GM12865 (cell line): ENCODE results near the gene CACNA1C.

Experiments used
- DNase-seq: peaks from one replicate; pipeline ENCODE4 v3.0.0; 2010; ENCODE audit warnings: low read depth
- H3K4me3 ChIP-seq: 2 replicates; pipeline ENCODE4 v1.5.1; 2011; ENCODE audit warnings: mild to moderate bottlenecking, low read depth, low read length, control low read depth
- TF ChIP-seq, protein P1 (sequence below): IDR thresholded peaks from 2 replicates; pipeline ENCODE4 v1.5.1; 2011; ENCODE audit warnings: low read length, control low read depth, low read depth, inconsistent platforms; ENCODE audit not compliant: insufficient read depth; ENCODE audit errors: missing control alignments

CACNA1C gene

DNA sequence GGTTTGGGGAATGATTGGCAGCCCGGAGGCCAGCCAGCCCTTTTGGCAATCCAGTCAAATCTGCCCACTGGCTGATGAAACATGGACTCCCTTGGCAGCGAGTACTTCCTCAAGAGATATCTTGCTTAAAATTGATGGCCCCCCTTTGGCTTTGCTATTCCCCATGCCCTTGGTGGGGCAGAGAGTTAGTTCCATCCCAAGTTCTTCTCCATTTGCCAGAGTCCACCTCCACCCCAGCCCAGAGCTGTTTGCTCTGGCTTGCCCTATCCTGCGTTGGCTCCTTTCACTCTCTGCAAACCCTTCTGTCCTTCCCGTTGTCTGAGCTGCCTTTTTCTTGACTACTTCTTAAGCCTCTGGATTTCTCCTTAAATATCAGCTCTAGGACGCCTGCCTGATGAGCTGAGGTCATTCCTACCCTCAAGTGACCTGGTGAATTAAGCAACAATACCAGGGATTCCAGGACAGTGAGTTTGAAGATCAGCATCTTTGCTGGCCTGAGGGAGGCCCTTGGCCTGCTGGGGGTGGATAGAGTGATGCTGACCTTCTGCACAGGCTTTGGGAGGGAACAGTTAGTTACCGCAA is 212.0 kb downstream of the CACNA1C start:
- no peak overlapping the region for H3K4me3 ChIP-seq
- DNase-seq = no peak
- TF ChIP-seq, protein P1, sequence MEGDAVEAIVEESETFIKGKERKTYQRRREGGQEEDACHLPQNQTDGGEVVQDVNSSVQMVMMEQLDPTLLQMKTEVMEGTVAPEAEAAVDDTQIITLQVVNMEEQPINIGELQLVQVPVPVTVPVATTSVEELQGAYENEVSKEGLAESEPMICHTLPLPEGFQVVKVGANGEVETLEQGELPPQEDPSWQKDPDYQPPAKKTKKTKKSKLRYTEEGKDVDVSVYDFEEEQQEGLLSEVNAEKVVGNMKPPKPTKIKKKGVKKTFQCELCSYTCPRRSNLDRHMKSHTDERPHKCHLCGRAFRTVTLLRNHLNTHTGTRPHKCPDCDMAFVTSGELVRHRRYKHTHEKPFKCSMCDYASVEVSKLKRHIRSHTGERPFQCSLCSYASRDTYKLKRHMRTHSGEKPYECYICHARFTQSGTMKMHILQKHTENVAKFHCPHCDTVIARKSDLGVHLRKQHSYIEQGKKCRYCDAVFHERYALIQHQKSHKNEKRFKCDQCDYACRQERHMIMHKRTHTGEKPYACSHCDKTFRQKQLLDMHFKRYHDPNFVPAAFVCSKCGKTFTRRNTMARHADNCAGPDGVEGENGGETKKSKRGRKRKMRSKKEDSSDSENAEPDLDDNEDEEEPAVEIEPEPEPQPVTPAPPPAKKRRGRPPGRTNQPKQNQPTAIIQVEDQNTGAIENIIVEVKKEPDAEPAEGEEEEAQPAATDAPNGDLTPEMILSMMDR = no peak

DNA sequence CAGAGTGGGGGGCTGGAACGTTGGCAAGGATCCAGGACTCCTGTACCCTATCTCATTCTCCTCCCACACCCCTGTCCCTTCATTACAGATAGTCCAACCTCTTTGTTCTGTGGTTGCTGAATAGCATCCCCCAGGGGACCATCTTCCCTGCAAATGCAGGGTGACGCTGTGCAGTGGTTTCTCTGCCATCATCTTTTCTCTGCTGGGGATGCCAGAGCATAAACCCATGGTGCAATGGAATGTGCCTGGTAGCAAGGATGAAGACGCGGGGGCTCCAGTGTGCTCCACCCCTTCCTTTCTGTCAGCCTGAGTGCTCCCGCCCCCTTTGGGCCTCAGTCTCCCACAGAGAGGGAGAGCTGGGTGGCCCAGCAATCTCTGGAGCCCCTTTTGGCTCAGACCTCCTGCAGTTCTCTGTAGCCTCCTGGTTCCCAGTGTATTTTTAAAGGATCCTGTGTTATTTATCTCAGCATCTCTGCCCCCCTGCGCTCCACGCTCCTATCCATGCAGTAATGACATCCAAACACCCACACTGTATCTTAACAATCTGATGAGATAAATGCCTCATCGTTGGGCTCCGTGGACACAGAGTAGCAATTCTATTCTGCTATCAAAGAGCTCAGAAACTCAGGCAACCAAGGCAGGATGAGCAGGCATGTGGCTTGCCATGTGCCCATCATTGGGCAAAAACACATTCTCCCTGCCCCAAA is 212.8 kb downstream of the CACNA1C start:
- H3K4me3 ChIP-seq = no peak overlapping the region
- DNase-seq = no peak
- TF ChIP-seq, protein P1 = no peak

DNA sequence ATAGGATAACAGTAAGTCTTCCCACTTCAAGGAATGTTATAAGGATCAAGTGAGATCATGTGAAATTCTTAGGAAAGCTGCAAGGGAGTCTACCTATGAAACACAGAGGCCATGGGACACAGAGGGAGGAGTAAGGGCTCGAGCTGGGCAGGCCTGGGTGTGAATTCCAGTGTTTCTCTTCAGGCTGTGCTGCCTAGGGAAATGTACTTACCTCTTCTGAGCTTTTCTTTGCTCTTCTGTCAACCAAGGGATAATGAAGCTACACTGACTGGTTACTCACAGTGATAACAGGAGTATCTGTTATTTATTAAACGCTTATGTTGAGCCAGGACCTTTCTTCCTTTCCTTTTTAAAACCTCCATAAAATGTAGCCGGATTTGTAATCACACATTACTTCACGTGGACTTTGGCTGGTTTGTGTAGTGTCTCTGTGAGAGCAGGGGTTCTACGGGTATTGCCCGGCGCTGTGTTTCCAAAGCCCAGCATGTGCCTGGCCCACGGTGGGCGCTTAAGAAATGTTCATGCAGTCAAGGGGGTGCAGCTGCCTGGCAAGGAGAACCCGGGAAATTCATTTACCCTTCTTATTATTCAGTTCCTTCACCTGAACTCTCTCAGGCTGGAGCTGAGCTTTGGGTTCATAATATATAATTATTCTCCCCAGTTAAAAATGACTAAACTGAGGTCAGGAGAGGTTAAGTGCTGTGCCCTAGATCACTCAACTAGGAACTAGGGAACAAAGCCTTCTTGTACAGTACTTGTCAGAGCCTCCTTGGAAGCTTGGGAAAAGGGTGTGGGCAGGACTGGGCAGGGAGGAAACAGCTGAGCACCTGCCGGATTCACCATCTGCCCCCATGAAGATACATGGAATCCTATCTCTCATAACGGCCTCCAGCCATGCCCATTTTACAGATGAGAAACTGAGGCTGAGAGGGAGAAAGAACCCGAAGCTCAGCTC is 214.2 kb downstream of the CACNA1C start:
- DNase-seq = no peak
- H3K4me3 ChIP-seq = no peak overlapping the region
- TF ChIP-seq, protein P1 = no peak

DNA sequence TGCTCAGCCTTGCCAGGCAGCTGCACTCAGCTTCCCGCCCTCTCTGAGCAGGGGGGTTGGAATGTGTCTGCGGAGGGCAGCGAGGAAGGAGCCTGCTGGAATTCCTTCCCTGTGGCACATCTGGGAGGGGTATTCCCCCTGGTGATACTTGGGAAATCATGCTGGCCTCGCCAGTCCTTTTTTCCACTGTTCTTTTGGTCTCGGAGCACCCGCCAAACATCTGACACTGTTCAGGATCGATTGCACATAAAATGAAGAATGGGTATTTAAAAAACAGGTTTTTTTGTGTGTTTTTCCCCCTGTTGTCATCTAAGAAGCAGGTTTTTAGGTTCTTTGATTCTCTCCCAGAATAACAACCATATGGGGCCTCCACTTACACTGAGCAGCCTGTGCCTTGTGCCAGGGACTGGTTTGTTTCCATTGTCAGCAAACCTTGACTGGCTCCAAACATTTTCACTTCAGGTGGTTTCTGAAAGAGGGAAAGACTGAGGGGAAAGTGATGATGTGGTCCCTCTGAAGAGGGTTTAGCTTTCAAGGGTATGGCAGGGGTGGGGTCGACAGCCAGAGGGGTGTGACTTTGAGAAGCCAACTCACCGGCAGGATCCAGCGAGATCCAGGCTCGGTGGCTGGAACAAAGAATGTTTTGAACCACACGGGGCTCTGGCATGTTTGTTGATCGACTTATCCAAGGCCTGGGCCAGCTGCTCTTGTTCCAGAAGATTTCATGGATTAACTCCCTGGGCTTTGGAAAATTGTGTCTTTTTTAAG is 215.1 kb downstream of the CACNA1C start:
- no peak for DNase-seq
- TF ChIP-seq, protein P1 = no peak
- H3K4me3 ChIP-seq = no peak overlapping the region

DNA sequence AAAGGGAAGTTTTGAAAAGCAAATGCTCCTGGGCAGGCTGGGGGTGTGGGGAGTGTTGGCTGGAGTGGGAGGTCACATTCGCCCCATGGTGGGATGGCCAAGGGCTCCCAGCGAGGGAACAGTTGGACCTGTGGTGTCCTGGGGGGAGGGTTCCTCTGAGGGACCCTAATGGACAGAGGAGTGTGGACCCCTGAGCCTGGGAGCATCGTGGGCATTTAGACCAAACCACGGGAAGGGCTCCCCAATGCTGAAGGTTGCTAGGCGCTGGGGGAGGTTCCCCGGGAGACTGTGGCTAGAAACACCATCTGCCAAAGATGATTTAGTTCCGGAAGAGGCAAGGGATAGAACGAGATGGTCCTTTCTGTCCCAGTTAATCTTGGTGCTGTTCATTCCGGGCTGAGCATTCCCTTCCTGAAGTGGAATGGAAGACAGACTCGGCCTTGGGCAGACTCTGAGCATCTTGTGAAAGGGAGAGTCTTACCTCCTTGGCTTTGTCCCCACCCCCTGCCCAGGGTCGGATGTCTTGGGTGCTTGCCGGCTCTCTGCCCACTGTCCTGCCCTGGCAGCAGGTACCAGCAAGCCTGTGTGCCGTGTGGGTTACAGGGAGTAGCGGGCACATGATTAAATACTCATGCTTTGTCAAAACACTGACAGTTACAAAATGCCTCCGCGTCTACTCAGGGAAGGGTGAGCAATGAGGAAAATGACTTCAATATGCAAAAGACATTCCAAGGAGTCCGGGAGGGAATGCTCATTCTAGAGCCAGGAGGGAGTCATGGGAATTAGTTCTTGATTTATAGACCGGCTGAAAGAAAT is 215.9 kb downstream of the CACNA1C start:
- TF ChIP-seq, protein P1 = no peak
- no peak for DNase-seq
- H3K4me3 ChIP-seq = no peak overlapping the region

DNA sequence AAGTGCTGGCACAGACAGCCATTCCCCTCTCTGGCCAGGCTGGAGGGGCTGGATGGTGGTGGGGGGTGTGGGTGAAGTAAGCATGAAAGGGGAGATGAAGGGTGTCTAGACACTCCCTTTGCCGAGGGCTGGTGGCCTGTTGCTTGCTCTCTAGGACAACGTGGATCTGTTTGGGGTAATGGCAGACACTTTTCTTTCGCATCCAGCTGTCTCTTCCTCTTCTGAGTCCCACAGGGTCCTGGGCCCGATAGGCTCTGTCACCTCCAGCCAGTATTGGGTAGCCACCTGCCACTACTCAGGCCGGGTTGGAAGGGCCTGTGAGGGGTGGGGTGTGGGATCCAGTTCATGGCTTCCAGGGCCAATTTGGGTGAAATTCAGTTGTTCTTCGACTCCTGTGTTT is 218.1 kb downstream of the CACNA1C start:
- no peak for DNase-seq
- no peak overlapping the region for H3K4me3 ChIP-seq
- TF ChIP-seq, protein P1 = no peak
